Endothelial cell of umbilical vein (primary cell): ENCODE data around the gene IMPG2. TPM values are rescaled to one million over a fixed set of nuclear protein-coding genes. Genes with fewer than 3 reads are reported as not detected.
A peak's percentile ranks its signal among the peaks of the same experiment; 100 is the strongest.

Experiments used
- BruUV-seq: library from RNA; stranded (reverse); fragments of 400-500 nt; replicated peaks from 2 replicates; lab custom pipeline; 2021; lab: Mats Ljungman, UMichigan
- CTCF ChIA-PET: fragments of 300-600, 350-600 bp; sonication (Branson Sonifier 250); formaldehyde crosslinking; loops from one replicate; lab custom pipeline; 2021; ENCODE audit warnings: antibody characterized with exemption, inconsistent platforms; lab: Charles Lee
- POLR2A ChIA-PET: fragments of 300-600, 350-600 bp; sonication (Branson Sonifier 250); formaldehyde crosslinking; loops from one replicate; lab custom pipeline; 2021; ENCODE audit warnings: antibody characterized with exemption, inconsistent platforms; lab: Charles Lee
- DNase-seq: peaks from one replicate; pipeline ENCODE4 v3.0.0-alpha.2; 2011; ENCODE audit warnings: low read depth, low spot score
- FAIRE-seq: peaks from 2 replicates; lab custom pipeline; 2011; peaks lifted over from hg19 to GRCh38; lab: Jason Lieb, UNC
- H2AFZ ChIP-seq: 2 replicates; pipeline ENCODE4 v1.6.0; 2012; ENCODE audit warnings: low read depth, low read length, control low read depth, inconsistent platforms
- H3K27ac ChIP-seq: 2 replicates; pipeline ENCODE4 v1.5.1; 2011; ENCODE audit warnings: low read depth, mild to moderate bottlenecking, control low read depth, low read length, moderate library complexity; ENCODE audit not compliant: insufficient read depth
- H3K27me3 ChIP-seq, 2 experiments: 2 replicates each; pipeline versions ENCODE4 v1.6.0 to v1.6.1; 2011; ENCODE audit warnings: low read length in 2 of 2, mixed read lengths in 1 of 2; ENCODE audit not compliant: control insufficient read depth in 2 of 2, insufficient read depth in 2 of 2
- H3K36me3 ChIP-seq, 2 experiments: 2 replicates in 1 of 2; 3 replicates in 1 of 2; pipeline ENCODE4 v1.5.1; 2011; ENCODE audit warnings: low read length in 2 of 2, mild to moderate bottlenecking in 1 of 2, moderate library complexity in 1 of 2; ENCODE audit not compliant: control insufficient read depth in 2 of 2, insufficient read depth in 2 of 2; ENCODE audit errors: extremely low read depth in 1 of 2
- H3K4me1 ChIP-seq: 3 replicates; pipeline ENCODE4 v1.5.1; 2011; ENCODE audit warnings: mild to moderate bottlenecking, low read length; ENCODE audit not compliant: control insufficient read depth, insufficient read depth; ENCODE audit errors: extremely low read depth
- H3K4me2 ChIP-seq: 2 replicates; pipeline ENCODE4 v1.6.1; 2011; ENCODE audit warnings: low read length, control low read depth, mixed read lengths; ENCODE audit not compliant: insufficient read depth
- H3K4me3 ChIP-seq, 3 experiments: fragments of 200-600 bp in 1 of 3; sonication (generic), shearing (Covaris generic) in 1 of 3; replicated peaks in 1 of 3; 2 replicates each; pipeline ENCODE4 v1.5.1; 2011 to 2016; ENCODE audit warnings: control low read depth in 3 of 3, low read length in 3 of 3, mild to moderate bottlenecking in 2 of 3, inconsistent platforms in 1 of 3, low read depth in 1 of 3, moderate library complexity in 1 of 3; ENCODE audit not compliant: insufficient read depth in 1 of 3
- H3K79me2 ChIP-seq: 2 replicates; pipeline ENCODE4 v1.6.0; 2012; ENCODE audit warnings: low read length, inconsistent platforms; ENCODE audit not compliant: control insufficient read depth, insufficient read depth
- H3K9ac ChIP-seq: replicated peaks from 2 replicates; pipeline ENCODE3; 2011; ENCODE audit warnings: low read length, control low read depth; ENCODE audit not compliant: insufficient read depth; ENCODE audit errors: extremely low read depth
- H3K9me1 ChIP-seq: replicated peaks from 3 replicates; pipeline ENCODE4 v1.6.0; 2011; ENCODE audit warnings: mild to moderate bottlenecking, low read length; ENCODE audit not compliant: control insufficient read depth, insufficient read depth; ENCODE audit errors: extremely low read depth
- H3K9me3 ChIP-seq: replicated peaks from 2 replicates; pipeline ENCODE4 v1.5.1; 2012; ENCODE audit warnings: low read length, inconsistent platforms; ENCODE audit not compliant: control insufficient read depth, insufficient read depth
- H4K20me1 ChIP-seq: replicated peaks from 2 replicates; pipeline ENCODE3; 2011; ENCODE audit warnings: mild to moderate bottlenecking, low read length; ENCODE audit not compliant: control insufficient read depth, insufficient read depth; ENCODE audit errors: extremely low read depth
- CTCF ChIP-seq, 2 donors: IDR thresholded peaks; 1 replicate in 1 of 2; 2 replicates in 1 of 2; pipeline ENCODE4 v1.5.1; 2011; ENCODE audit warnings: low read length in 2 of 2, mild to moderate bottlenecking in 2 of 2, moderate library complexity in 2 of 2, control low read depth in 1 of 2, inconsistent platforms in 1 of 2, low read depth in 1 of 2; ENCODE audit not compliant: insufficient read depth in 1 of 2; ENCODE audit errors: extremely low read depth in 1 of 2
- EZH2 ChIP-seq: IDR thresholded peaks from 2 replicates; pipeline ENCODE4 v1.6.1; 2012; ENCODE audit warnings: borderline replicate concordance, low read depth, mild to moderate bottlenecking, moderate library complexity, low read length, inconsistent platforms; ENCODE audit not compliant: severe bottlenecking
- FOS ChIP-seq: IDR thresholded peaks from 2 replicates; pipeline ENCODE4 v1.6.1; 2011; ENCODE audit warnings: mild to moderate bottlenecking, low read length, moderate library complexity, borderline replicate concordance; ENCODE audit not compliant: insufficient read depth
- GATA2 ChIP-seq: IDR thresholded peaks from 2 replicates; pipeline ENCODE4 v1.7.0; 2011; ENCODE audit warnings: low read depth, mild to moderate bottlenecking, moderate library complexity, mixed read lengths, low read length; ENCODE audit not compliant: insufficient read length, insufficient read depth
- JUN ChIP-seq: IDR thresholded peaks from 2 replicates; pipeline ENCODE4 v1.6.1; 2011; ENCODE audit warnings: borderline replicate concordance, low read depth; ENCODE audit not compliant: insufficient read length, insufficient read depth
- MAX ChIP-seq: IDR thresholded peaks from 2 replicates; pipeline ENCODE4 v1.6.1; 2011; ENCODE audit not compliant: insufficient read depth, insufficient read length
- MYC ChIP-seq: IDR thresholded peaks from one replicate; pipeline ENCODE4 v1.6.1; 2011; ENCODE audit warnings: mild to moderate bottlenecking, low read depth, low read length
- POLR2A ChIP-seq: IDR thresholded peaks from 2 replicates; pipeline ENCODE4 v1.6.1; 2012; ENCODE audit warnings: low read depth, mild to moderate bottlenecking, control low read depth, low read length
- POLR2AphosphoS5 ChIP-seq: IDR thresholded peaks from 2 replicates; pipeline ENCODE4 v1.6.1; 2012; ENCODE audit warnings: low read depth, mild to moderate bottlenecking, control low read depth, low read length, moderate library complexity; ENCODE audit not compliant: insufficient read depth
- dilution Hi-C: fragments of 300-500 bp; cut with MboI; formaldehyde crosslinking; loops from one replicate; pipeline ENCODE4 v1.15.0; 2019; ENCODE audit warnings: low sequenced_read_pairs; ENCODE audit not compliant: extremely low pct_ligation_motif_present
- intact Hi-C: fragments of 100-400 bp; cut with micrococcal nuclease; formaldehyde crosslinking; loops from one replicate; pipeline ENCODE4 v1.10.0; 2022
- polyA plus RNA-seq, 4 experiments: library from polyadenylated mRNA; depleted of rRNA in 3 of 4; stranded (reverse) in 3 of 4; unstranded in 1 of 4; fragments of >200 nt; gene quantifications; 2 replicates each; pipeline versions ENCODE4 v1.2.1 to v1.2.3, GENCODE V29; 2011 to 2012; ENCODE audit warnings: missing spikeins in 1 of 4
- total RNA-seq: library from RNA; stranded (reverse); gene quantifications from 2 replicates; pipeline ENCODE4 v1.2.3, GENCODE V29; 2021

IMPG2 gene
- total and polyA plus RNA-seq, 2 donors (not counting 3 experiments of a cell fraction or from before 2014, with no cell fraction given) = 0.39 to 0.71 TPM

GRCh38 chr3:101202640-101203039, 117.7 kb downstream of the IMPG2 start:
- ChIA-PET POLR2A (no interaction called here), CTCF (interaction anchor here (1.5 to 1.7 kb wide), 2 partner anchors 286 to 311 kb away, joined by 3 to 4 read pairs; no protein-coding TSS in a partner anchor)
- Histone ChIP-seq H3K9me1 (no peaks in the 10 kb centered on the region), H4K20me1 (no peaks in the 10 kb centered on the region), H3K4me3 (no peak overlapping the region), H3K4me2 (no peak overlapping the region), H3K36me3 (no peaks in the 10 kb centered on the region), H3K9me3 (no peaks in the 10 kb centered on the region), H3K9ac (no peak overlapping the region), H3K4me1 (peaks cover under 1% of the 10 kb centered on the region), H3K79me2 (no peaks in the 10 kb centered on the region), H2AFZ (no peak overlapping the region), H3K27ac (no peak overlapping the region), H3K27me3 (no peaks in the 10 kb centered on the region)
- TF ChIP-seq FOS = no peak
- TF ChIP-seq GATA2 = no peak
- no peak for TF ChIP-seq JUN
- no peak for TF ChIP-seq POLR2AphosphoS5
- TF ChIP-seq EZH2 = no peak
- no peak for TF ChIP-seq POLR2A
- no peak for TF ChIP-seq MAX
- no peak for TF ChIP-seq MYC
- TF ChIP-seq CTCF (IDR thresholded peaks at IDR 0.05; ENCODE audit: extremely low read depth in 1 of 2, insufficient read depth in 1 of 2, low read depth in 1 of 2, low read length in 2 of 2) = no peak
- no TSS peak for BruUV-seq
- FAIRE-seq (peak; percentile 4), DNase-seq (no peak)
- intact Hi-C loops (no loop called here), dilution Hi-C loops (no loop called here)
